NCI-H2196 (cell line): ENCODE data around the gene TGM6.

Experiments used
- DNase-seq: peaks from one replicate; lab custom pipeline; 2025; ENCODE audit not compliant: unreplicated experiment; lab: John Stamatoyannopoulos, UW

The TGM6 gene

DNA sequence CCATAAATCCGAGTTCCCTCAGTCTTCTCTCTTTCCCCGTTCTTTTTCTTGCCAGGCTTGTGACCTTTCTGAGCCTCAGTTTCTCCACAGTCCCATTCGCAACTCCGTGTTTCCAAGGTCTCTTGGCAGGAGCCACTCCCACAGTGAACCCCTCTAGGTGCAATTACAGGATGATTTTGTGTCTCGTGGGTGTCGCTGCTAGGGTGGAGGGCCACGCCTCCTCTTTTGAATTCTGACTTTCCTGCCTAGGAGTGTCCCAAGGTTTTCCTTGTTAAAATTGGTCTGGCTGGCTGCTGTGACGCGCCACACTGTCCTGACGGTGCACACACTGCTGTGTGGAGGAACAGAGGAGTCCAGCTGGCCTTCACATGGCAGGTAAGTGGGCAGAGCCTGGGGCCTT lies at the start of gene TGM6:
Gene TGM6 (plus strand): TSS at position 301 of the 400 bp plus-strand sequence. CDS start 68 bp downstream, at position 369.
- DNase-seq, result no peak

DNA sequence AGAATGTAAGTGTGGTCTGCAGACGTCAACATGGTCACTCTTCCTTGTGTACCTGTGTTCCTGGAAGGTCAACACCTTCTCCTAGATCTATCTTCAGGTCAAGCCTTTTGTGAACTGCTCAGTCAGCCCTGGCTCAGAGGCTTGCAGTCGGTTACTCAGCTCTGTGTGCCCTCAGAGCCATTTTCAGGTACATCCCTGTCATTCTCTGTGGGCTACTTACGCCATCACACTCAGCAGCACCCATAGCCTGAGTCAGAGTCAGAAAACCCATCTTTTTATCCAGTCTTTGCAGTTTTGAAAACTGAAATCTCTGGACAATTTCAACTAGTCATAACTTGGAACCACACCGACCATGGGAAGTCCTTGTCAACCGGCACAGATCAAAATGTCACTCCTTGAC lies 49.6 kb upstream of the TGM6 start:
- no peak for DNase-seq

GRCh38 chr20:2331901-2332565 lies 48.7 kb upstream of the TGM6 start:
- DNase-seq, result no peak

GRCh38 chr20:2332711-2333110 lies 48.0 kb upstream of the TGM6 start:
- no peak for DNase-seq

- no peak for DNase-seq
Measured at GRCh38 chr20:2333821-2334220, 46.9 kb upstream of the TGM6 start.

DNA sequence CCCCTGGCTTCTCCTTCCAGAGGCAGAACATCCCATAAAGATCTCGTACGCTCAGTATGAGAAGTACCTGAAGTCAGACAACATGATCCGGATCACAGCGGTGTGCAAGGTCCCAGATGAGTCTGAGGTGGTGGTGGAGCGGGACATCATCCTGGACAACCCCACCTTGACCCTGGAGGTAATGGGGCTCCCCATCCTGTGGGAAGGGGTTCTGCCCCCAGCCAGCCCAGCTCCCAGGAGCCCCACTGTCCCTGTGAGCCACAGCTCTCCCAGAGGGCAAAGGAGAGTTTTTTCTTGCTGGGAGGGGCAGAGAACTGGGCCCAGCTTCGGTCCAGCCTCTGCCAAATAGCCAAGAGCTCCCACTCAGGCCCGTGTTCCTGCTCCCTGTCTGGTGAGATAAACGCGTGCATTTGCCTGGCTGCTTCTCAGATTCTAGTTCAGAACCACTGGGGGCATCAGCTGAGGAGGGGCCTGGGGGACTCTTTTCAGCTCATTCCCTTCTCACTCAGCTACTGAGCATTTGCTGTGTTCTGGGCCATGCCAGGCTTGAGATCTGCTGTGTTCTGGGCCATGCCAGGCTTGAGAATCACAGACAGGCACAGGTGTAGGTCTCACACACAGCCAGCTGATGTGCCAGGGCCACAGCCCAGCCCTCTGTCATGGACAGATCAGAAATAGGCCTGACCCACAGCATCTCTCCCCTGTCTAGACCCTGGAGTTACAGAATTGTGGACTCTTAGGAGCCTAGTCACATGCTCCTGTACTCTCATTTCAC lies 45.4 kb upstream of the TGM6 start:
- DNase-seq, result no peak

DNA sequence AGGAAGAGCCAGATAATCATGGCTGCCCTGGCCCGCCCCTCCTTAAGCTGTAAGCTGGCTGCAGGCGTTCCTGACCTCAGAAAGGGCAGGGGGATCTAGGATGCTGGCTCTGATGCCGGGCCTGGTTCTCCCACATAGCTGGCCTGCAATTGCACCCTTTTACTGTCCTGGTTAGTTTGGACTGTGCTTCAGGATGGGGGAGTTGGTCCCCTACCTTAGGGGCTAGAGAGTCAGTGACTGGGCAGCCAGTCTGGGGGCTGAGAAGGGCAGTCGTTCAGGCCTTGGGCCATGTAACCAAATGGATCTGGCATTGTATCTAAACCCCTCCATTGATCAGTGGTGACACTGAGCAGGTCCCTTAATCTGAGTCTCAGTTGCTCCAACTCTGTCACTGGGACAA lies 44.2 kb upstream of the TGM6 start:
- DNase-seq, result no peak

DNA sequence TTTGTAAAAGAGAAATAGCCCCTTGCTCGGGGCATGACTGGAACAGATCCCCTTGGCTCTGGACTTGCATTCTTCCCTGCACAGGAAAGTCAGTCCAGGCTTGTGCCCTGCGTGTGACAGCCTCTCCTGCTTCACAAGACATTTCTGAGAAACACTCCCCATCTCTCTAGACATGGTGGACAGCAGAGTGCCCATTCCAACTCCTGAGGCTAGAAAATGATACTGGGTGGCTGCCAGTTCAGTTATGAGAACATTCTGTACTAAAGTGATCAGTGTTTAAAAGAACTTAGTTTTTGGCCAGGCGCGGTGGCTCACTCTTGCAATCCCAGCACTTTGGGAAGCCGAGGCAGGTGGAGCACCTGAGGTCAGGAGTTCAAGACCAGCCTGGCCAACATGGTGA lies 43.6 kb upstream of the TGM6 start:
- no peak for DNase-seq

- DNase-seq, result no peak
Measured at GRCh38 chr20:2338411-2339066, 42.2 kb upstream of the TGM6 start.

DNA sequence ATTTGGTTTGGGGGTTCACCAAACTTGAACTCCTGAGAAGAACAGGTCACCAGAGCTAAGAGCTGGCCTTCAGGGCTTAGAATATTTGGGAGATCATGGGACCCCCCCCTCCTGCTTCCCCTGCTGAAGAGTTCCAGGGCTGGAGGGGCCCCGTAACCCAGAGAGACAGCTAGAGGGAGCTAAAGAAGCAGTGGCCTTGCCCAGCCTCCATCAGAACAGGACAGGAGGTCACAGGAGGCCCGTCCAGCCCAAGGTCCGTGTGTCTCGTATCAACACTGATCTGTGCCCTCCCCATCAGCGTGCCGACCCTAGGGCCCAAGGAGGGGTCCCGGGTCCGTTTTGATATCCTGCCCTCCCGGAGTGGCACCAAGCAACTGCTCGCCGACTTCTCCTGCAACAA lies 40.6 kb upstream of the TGM6 start:
- DNase-seq, result no peak

- no peak for DNase-seq
Measured at GRCh38 chr20:2340823-2341222, 39.9 kb upstream of the TGM6 start.

DNA sequence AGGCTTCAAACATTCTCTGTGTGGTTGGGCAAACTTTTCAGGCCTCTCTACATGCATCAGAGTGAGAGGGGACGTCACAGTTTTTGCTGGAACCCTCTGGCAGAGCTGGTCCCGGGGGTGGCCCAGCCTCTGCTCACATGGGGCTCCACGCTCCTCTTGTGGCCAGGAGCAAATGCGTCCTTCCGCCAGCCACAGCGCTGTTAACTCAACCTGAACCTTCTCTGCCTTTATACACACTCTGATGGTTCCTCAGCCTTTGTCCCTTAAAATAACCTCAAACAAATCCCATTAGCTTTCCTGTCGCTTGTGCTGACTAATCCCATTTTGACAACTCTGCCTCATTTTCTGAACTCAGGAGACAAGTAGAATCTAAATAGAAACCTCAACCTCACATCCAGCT lies 39.4 kb upstream of the TGM6 start:
- no peak for DNase-seq

DNA sequence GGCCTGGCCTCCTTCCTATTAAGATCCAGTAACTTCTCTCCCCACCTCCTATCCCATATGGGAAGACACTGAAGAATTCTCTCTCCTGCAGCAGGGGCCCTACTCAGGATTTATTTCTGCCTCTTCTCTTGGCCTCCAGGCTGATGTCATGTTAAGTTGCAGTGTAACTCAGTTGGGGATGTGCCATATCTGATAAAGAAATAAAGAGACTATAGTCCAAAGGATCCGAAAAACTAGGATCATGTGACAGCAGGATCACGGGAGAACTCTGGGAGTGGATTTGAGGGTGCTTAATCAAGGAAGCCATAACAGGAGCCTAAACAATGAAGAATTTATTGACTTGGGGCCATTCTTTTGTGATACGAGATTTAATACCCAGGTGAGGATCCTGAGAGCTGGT lies 38.5 kb upstream of the TGM6 start:
- DNase-seq, result no peak

DNA sequence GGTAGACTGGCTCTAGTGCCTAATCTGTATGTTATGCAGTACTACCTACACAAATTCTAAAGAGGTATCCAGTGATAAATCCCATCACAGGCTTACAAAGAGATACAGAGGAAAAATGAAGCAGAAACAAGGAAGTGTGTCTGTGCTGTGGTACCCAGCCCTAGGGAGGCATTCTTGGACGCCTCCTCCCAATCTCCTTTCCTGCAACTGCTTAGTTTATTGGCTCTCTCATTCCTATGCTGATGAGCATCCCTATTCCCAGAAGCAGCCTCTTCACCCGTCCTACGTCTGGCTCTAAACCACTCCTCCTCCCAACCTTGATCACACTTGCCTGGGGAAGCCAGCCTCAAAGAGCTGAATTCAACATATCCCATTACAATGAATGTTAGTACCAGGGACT lies 34.5 kb upstream of the TGM6 start:
- no peak for DNase-seq

GRCh38 chr20:2348336-2348735 lies 32.4 kb upstream of the TGM6 start:
- no peak for DNase-seq

- DNase-seq, result no peak
Measured at GRCh38 chr20:2349801-2350200, 30.9 kb upstream of the TGM6 start.

GRCh38 chr20:2350606-2351005 lies 30.1 kb upstream of the TGM6 start:
- DNase-seq, result no peak

DNA sequence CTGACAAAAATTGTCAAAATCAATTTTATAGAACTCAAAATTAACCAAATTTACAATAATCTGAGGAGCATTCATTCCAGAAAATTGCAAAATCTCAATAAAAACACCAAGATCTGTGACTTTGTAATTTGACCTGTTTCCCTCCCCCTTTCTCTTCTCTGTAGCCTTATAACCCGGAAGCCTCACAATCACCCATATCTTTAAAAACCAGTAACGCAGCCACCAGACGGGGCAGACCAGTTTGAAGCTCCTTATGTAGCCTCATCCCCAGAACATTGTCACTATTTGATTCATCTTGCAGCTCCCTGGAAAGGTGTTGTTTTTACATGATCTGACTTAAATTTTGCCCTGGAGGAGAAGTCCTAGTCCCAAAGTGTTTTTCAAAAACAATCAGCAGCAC lies 27.5 kb upstream of the TGM6 start:
- DNase-seq, result no peak

GRCh38 chr20:2357114-2357513 lies 23.6 kb upstream of the TGM6 start:
- no peak for DNase-seq

- DNase-seq, result no peak
Measured at GRCh38 chr20:2358006-2358405, 22.7 kb upstream of the TGM6 start.

DNA sequence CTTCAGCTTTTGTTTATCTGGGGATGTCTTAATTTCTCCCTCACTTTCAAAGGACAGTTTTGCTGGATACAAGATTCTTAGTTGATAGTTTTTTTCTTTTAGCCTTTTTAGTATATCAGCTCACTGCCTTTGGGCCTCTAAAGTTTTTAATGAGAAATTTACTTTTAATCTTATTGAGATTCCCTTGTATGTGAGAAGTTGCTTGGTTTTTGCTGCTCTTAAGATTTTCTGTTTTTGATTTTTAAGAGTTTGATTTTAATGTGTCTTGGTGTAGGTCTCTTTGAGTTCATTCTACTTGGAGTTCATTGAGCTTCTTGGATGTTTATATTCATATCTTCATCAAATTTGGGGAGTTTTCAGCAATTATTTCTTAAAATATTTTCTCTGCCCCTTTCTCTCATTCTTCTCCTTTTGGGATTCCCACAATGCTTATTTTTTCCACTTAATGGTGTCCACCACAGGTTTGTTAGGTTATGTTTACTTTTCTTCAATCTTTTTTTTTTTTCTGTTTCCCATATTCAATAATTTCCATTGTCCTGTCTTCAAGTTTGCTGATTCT lies 19.6 kb upstream of the TGM6 start:
- DNase-seq, result no peak

GRCh38 chr20:2363187-2363586 lies 17.5 kb upstream of the TGM6 start:
- DNase-seq, result no peak
